ENCODE measurements around the gene NECTIN4. TPM values are rescaled to one million over a fixed set of nuclear protein-coding genes. Genes with fewer than 3 reads are reported as not detected.
"Not testable (repeated sequence)": the region's sequence is repeated elsewhere in the genome, so short reads cannot be mapped to it uniquely, and the experiment has no call there.

Gene NECTIN4
- total and polyA plus RNA-seq, 2 of the 8 experiments (the other 6 are each of a cell fraction or from before 2014, with no cell fraction given), result 0.19 to 0.71 TPM

GRCh38 chr1:161115961-161116360 lies 26.6 kb upstream of the NECTIN4 start:
- 91% methylated on average over 6 of the region's 6 CpGs; no CpG with 5 or more reads in 1 of the 2 experiments for WGBS, 2 experiments (ENCODE audit: extremely low coverage in 1 of 2, insufficient coverage in 1 of 2, insufficient read length in 1 of 2, insufficient replicate concordance in 2 of 2, low coverage in 1 of 2, low lambda C conversion rate in 2 of 2, missing lambda C conversion rate in 1 of 2)
- H2BK12ac ChIP-seq (ENCODE audit: low read depth, low read length); H3K4ac ChIP-seq (replicated peaks; ENCODE audit: insufficient read length, low read depth, low read length); H2BK120ac ChIP-seq (replicated peaks; ENCODE audit: low read depth, low read length); H4K5ac ChIP-seq (ENCODE audit: insufficient read length, low read depth, low read length); H3K9ac ChIP-seq (replicated peaks in 1 of 4; ENCODE audit: extremely low read depth in 1 of 4, low read depth in 3 of 4, low read length in 3 of 4); H4K20me1 ChIP-seq (replicated peaks in 1 of 2; ENCODE audit: control insufficient read depth in 1 of 2, insufficient read depth in 2 of 2, low read length in 2 of 2); H2AK5ac ChIP-seq (ENCODE audit: low read depth, low read length); H4K91ac ChIP-seq (replicated peaks; ENCODE audit: insufficient read length, low read length); H2BK5ac ChIP-seq (ENCODE audit: low read depth, low read length); H3K4me3 ChIP-seq (ENCODE audit: extremely low read depth in 1 of 4, insufficient read depth in 2 of 4, low read depth in 3 of 4, low read length in 4 of 4); H3K4me2 ChIP-seq (ENCODE audit: insufficient read depth in 1 of 2, low read depth in 2 of 2, low read length in 2 of 2); H3K14ac ChIP-seq (ENCODE audit: insufficient read length); H3K18ac ChIP-seq (ENCODE audit: extremely low read depth, low read length); H3K27ac ChIP-seq (ENCODE audit: low read depth, low read length); H2BK20ac ChIP-seq (ENCODE audit: low read length); H3K56ac ChIP-seq (replicated peaks; ENCODE audit: insufficient read length, low read depth, low read length); H2BK15ac ChIP-seq (ENCODE audit: low read length); DNase-seq (ENCODE audit: low read depth in 1 of 2, low spot score in 2 of 2); H4K8ac ChIP-seq (ENCODE audit: extremely low read depth, insufficient read depth, low read length); H3K23ac ChIP-seq (ENCODE audit: insufficient read length); H2AFZ ChIP-seq (ENCODE audit: low read length); H3K27me3 ChIP-seq (replicated peaks in 1 of 4; ENCODE audit: control insufficient read depth in 3 of 4, extremely low read depth in 1 of 4, insufficient read depth in 3 of 4, low read length in 3 of 4); H3K9me3 ChIP-seq (ENCODE audit: insufficient read depth in 2 of 2, low read depth in 1 of 2, low read length in 1 of 2); FAIRE-seq: not testable (repeated sequence)
- Histone ChIP-seq H3K4me1 (replicated peaks in 1 of 4; ENCODE audit: control insufficient read depth in 3 of 4, insufficient read depth in 4 of 4, low read length in 3 of 4) (peaks cover 4 to 10% (median 5%) of the 10 kb centered on the region in 4 experiments; a peak in 6 of 7 replicates), H3K36me3 (ENCODE audit: control insufficient read depth in 2 of 4, insufficient read depth in 4 of 4, low read length in 3 of 4) (peaks cover 5 to 15% (median 9%) of the 10 kb centered on the region in 4 experiments), H3K23me2 (ENCODE audit: low read depth, low read length) (peaks cover 12% of the 10 kb centered on the region), H3K79me1 (ENCODE audit: low read depth, low read length) (peaks cover 15% of the 10 kb centered on the region), H3K79me2 (ENCODE audit: control insufficient read depth in 1 of 2, insufficient read depth in 2 of 2, low read length in 2 of 2) (peaks cover 4 to 71% of the 10 kb centered on the region in 2 experiments; a peak in 3 of 4 replicates)
- CTCF ChIA-PET (ENCODE audit: partially characterized antibody), result interaction anchor here (0.6 to 5.0 kb wide), 3 partner anchors 12 to 23 kb away, joined by 4 to 33 read pairs (median 5); partner anchors contain the start of gene KLHDC9
- POLR2A ChIA-PET (ENCODE audit: partially characterized antibody), result interaction anchor here (1.3 to 1.6 kb wide), 3 partner anchors 11 to 61 kb away, joined by 4 to 7 read pairs (median 5); partner anchors contain the start of gene B4GALT3
